Measurements from ENCODE around the gene UBE3A.

DNA sequence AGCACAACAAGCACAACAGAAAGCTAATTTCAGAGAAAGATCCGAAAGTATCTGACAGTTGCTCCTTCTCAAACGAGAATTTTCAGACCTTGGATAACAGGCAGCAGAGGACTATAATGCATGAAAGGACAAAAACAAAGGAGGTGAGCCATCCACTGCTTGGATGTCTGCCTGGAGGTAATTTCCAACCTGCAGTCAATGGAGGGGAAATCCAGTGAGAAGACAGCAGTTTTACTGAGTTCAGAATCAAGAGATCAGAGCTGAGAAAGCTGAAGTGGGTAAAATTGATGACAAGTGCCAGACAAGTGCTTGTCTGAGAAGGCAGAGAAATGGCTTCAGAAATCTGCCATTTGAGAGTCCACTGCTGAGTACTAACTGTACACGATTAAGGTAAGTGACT is 22.1 kb downstream of the UBE3A start:
- TF ChIP-seq HMGXB4 (CRISPR knock-in tag; IDR thresholded peaks at IDR 0.05) (no peak), JUND (IDR thresholded peaks at IDR 0.05; ENCODE audit: borderline replicate concordance, low read depth, low read length) (no peak), JUND (tag; IDR thresholded peaks at IDR 0.05; ENCODE audit: borderline replicate concordance, low read depth, low read length) (no peak), NFXL1 (CRISPR knock-in tag; IDR thresholded peaks at IDR 0.05) (no peak), MGA (IDR thresholded peaks at IDR 0.05) (no peak), FOXJ3 (CRISPR knock-in tag; IDR thresholded peaks at IDR 0.05) (no peak), ZNF133 (CRISPR knock-in tag; IDR thresholded peaks at IDR 0.05) (no peak), SLC30A9 (CRISPR knock-in tag; IDR thresholded peaks at IDR 0.05) (no peak), CEBPB (tag; IDR thresholded peaks at IDR 0.05) (no peak), YY1 (IDR thresholded peaks at IDR 0.05; ENCODE audit: borderline replicate concordance in 1 of 3, control insufficient read depth in 1 of 3, extremely low read depth in 1 of 3, insufficient read depth in 3 of 3, insufficient read length in 1 of 3, insufficient replicate concordance in 2 of 3, low read depth in 1 of 3, low read length in 2 of 3) (no peak), EHMT2 (IDR thresholded peaks at IDR 0.05) (no peak)
- TF ChIP-seq, protein P1, sequence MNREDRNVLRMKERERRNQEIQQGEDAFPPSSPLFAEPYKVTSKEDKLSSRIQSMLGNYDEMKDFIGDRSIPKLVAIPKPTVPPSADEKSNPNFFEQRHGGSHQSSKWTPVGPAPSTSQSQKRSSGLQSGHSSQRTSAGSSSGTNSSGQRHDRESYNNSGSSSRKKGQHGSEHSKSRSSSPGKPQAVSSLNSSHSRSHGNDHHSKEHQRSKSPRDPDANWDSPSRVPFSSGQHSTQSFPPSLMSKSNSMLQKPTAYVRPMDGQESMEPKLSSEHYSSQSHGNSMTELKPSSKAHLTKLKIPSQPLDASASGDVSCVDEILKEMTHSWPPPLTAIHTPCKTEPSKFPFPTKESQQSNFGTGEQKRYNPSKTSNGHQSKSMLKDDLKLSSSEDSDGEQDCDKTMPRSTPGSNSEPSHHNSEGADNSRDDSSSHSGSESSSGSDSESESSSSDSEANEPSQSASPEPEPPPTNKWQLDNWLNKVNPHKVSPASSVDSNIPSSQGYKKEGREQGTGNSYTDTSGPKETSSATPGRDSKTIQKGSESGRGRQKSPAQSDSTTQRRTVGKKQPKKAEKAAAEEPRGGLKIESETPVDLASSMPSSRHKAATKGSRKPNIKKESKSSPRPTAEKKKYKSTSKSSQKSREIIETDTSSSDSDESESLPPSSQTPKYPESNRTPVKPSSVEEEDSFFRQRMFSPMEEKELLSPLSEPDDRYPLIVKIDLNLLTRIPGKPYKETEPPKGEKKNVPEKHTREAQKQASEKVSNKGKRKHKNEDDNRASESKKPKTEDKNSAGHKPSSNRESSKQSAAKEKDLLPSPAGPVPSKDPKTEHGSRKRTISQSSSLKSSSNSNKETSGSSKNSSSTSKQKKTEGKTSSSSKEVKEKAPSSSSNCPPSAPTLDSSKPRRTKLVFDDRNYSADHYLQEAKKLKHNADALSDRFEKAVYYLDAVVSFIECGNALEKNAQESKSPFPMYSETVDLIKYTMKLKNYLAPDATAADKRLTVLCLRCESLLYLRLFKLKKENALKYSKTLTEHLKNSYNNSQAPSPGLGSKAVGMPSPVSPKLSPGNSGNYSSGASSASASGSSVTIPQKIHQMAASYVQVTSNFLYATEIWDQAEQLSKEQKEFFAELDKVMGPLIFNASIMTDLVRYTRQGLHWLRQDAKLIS (CRISPR knock-in tag; IDR thresholded peaks at IDR 0.05), result no peak
- TF ChIP-seq, protein P2, sequence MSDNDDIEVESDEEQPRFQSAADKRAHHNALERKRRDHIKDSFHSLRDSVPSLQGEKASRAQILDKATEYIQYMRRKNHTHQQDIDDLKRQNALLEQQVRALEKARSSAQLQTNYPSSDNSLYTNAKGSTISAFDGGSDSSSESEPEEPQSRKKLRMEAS (CRISPR knock-in tag; IDR thresholded peaks at IDR 0.05), result no peak
- TF ChIP-seq, protein P3, sequence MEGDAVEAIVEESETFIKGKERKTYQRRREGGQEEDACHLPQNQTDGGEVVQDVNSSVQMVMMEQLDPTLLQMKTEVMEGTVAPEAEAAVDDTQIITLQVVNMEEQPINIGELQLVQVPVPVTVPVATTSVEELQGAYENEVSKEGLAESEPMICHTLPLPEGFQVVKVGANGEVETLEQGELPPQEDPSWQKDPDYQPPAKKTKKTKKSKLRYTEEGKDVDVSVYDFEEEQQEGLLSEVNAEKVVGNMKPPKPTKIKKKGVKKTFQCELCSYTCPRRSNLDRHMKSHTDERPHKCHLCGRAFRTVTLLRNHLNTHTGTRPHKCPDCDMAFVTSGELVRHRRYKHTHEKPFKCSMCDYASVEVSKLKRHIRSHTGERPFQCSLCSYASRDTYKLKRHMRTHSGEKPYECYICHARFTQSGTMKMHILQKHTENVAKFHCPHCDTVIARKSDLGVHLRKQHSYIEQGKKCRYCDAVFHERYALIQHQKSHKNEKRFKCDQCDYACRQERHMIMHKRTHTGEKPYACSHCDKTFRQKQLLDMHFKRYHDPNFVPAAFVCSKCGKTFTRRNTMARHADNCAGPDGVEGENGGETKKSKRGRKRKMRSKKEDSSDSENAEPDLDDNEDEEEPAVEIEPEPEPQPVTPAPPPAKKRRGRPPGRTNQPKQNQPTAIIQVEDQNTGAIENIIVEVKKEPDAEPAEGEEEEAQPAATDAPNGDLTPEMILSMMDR (IDR thresholded peaks at IDR 0.05 in 2 of 3, conservative IDR thresholded peaks at IDR 0.05 in 1 of 3; ENCODE audit: insufficient read depth in 2 of 3, low read depth in 1 of 3, low read length in 3 of 3), result no peak
